Measurements from ENCODE around the gene RPL37A.

The RPL37A gene

DNA sequence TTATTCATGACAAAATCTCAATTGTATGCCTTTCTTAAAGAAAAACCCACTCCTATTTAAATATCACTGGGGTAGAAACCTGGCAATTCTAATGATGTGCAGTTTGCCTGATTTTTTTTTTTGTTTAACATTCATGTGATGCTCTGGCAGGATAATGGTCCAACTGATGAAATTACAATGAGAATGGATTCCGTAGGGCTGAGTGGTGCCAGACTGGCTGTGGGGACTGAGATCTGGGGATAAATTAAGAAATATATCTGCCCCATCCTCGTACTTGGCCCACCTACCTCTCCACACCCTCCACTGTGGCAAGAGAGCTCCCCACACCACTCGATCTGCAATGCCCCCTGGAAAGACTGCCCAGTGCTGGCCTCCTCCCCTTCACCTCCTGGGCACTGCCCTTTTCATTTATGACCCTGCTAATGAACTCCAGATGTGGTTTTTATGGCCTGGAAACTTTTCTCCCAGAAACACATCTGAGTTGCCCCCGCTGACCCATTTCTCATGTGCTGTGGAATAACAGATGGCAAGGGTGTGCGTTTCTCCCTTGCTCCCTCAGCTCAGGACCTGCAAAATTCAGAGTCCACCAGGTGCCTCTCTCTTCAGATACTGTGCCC is 33.0 kb upstream of the RPL37A start:
- in situ Hi-C loops (cut with MboI; ENCODE audit: low pct_unique_long_range_greater_than_20kb, low sequenced_read_pairs, unreplicated experiment): no loop called here
- TF ChIP-seq, protein P1, sequence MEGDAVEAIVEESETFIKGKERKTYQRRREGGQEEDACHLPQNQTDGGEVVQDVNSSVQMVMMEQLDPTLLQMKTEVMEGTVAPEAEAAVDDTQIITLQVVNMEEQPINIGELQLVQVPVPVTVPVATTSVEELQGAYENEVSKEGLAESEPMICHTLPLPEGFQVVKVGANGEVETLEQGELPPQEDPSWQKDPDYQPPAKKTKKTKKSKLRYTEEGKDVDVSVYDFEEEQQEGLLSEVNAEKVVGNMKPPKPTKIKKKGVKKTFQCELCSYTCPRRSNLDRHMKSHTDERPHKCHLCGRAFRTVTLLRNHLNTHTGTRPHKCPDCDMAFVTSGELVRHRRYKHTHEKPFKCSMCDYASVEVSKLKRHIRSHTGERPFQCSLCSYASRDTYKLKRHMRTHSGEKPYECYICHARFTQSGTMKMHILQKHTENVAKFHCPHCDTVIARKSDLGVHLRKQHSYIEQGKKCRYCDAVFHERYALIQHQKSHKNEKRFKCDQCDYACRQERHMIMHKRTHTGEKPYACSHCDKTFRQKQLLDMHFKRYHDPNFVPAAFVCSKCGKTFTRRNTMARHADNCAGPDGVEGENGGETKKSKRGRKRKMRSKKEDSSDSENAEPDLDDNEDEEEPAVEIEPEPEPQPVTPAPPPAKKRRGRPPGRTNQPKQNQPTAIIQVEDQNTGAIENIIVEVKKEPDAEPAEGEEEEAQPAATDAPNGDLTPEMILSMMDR (IDR thresholded peaks at IDR 0.05; ENCODE audit: extremely low read depth, insufficient read depth, missing control alignments): no peak
- DNase-seq (ENCODE audit: low spot score): no peak

DNA sequence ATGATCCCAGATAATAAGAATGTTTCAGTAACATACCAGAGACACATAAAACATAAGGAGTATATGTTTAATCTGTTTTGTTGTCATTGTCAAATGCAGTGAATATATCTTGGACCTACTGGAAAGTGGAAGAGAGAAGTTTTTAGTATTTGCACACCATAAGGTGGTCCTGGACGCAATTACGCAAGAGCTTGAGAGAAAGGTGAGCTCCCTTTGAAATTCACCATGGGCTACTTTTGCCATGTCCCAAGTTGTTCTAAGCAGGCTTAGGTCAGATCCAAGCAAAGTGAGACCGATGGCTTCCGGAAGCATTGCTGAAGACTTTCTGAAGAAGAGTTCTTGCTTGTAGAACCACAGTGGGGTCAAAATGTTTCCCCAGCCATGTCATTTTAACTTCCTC is 30.8 kb upstream of the RPL37A start:
- in situ Hi-C loops (cut with MboI; ENCODE audit: low pct_unique_long_range_greater_than_20kb, low sequenced_read_pairs, unreplicated experiment): no loop called here
- no peak for DNase-seq (ENCODE audit: low spot score)

DNA sequence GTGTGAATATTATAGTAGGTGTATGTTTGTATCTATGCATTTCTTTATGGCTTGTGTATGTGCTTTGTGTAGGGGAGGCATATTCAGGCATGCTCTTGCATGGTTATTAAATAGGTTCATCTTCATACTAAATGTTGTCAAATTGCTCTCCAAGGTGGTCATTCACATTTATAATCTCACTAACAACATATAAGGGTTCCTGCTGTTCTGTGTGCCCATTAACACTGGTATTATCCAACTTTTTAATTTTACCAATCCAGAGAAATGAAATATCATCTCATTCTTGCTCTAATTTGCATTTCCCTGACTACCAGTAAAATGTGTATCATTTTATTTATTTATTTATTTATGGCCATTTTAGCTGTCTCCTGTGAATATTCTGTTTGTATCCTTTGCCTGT is 29.0 kb upstream of the RPL37A start:
- in situ Hi-C loops (cut with MboI; ENCODE audit: low pct_unique_long_range_greater_than_20kb, low sequenced_read_pairs, unreplicated experiment): no loop called here
- TF ChIP-seq, protein P1 (IDR thresholded peaks at IDR 0.05; ENCODE audit: extremely low read depth, insufficient read depth, missing control alignments): no peak
- DNase-seq (ENCODE audit: low spot score): no peak

More for the DNA sequence above, 30.8 kb upstream of the RPL37A start:
- TF ChIP-seq, protein P1 (IDR thresholded peaks at IDR 0.05; ENCODE audit: extremely low read depth, insufficient read depth, missing control alignments): no peak

DNA sequence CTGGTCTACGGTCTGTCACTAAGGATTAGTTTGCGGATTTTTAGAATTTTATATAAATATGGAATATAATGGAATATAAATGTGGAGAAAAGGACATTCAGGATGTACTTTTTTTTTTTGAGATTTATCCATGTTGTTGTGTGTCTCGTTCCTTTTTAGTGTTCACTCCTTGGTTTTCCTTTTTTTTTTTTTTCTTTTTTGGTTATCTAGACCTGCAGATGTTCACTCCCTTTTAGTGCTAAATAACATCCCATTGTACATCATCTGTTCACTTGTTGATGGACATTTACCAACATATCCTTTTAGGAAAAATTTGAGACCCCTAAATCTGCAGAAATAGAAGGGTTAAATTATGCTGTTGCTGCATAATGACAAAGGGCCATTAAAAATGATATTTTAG is 25.5 kb upstream of the RPL37A start:
- no peak for DNase-seq (ENCODE audit: low spot score)
- TF ChIP-seq, protein P1 (IDR thresholded peaks at IDR 0.05; ENCODE audit: extremely low read depth, insufficient read depth, missing control alignments): no peak
- in situ Hi-C loops (cut with MboI; ENCODE audit: low pct_unique_long_range_greater_than_20kb, low sequenced_read_pairs, unreplicated experiment): no loop called here

DNA sequence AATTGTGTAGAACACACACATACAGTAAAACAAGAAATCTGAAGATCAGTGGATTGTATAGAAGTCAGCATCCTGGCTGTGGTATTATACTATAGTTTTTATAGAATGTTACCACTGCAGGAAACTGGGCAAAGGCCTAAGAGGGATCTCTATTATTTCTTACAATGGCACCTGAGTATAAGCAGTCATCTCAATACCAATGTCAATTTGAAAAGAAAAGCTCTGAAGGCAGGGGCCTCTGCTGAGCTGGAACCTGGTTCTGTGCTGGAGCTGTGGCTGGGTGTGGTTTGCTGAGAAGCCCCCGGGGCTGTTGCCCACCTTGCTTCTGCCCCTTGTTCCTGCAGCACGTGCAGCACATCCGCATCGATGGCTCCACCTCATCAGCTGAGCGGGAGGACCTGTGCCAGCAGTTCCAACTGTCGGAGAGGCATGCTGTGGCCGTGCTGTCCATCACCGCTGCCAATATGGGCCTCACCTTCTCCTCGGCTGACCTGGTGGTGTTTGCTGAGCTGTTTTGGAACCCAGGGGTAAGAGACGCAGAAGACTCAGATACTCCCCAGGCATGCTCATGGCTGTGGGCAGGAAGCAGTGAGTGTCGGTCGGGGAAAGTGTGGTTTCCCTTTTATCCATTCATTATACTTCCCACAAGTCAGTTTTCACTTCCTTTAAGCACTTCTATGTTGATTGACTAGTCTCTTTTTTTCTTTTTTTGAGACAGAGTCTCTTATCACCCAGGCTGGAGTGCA is 23.5 kb upstream of the RPL37A start:
- in situ Hi-C loops (cut with MboI; ENCODE audit: low pct_unique_long_range_greater_than_20kb, low sequenced_read_pairs, unreplicated experiment): no loop called here
- no peak for DNase-seq (ENCODE audit: low spot score)
- TF ChIP-seq, protein P1 (IDR thresholded peaks at IDR 0.05; ENCODE audit: extremely low read depth, insufficient read depth, missing control alignments): no peak

DNA sequence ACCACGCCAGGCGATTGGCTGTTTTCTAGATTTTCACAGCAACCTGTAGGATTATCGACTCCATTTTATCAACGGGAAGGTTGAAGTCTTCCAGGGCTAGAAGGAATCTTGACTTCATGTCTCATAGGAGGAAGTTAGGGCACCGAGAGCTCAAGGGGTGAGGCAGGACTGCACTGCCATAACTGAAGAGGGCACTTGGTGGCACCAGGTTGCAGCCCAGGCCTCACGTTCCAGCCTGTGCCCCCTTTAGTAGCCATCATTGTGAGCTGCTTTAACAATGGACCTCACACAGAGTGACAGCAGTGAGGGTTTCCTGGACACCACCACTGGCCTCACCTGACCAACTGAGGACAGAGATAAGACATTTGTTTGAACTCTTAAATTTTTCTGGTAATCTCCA is 22.9 kb upstream of the RPL37A start:
- in situ Hi-C loops (cut with MboI; ENCODE audit: low pct_unique_long_range_greater_than_20kb, low sequenced_read_pairs, unreplicated experiment): no loop called here
- TF ChIP-seq, protein P1 (IDR thresholded peaks at IDR 0.05; ENCODE audit: extremely low read depth, insufficient read depth, missing control alignments): no peak
- DNase-seq (ENCODE audit: low spot score): no peak

Measured in GM13977 (cell line).